ENCODE measurements around the gene WDFY2. TPM values are rescaled to one million over a fixed set of nuclear protein-coding genes. Genes with fewer than 3 reads are reported as not detected.

The WDFY2 gene
- total and polyA plus RNA-seq, 2 experiments from 2014 or later, result 11.4 to 24.0 TPM

DNA sequence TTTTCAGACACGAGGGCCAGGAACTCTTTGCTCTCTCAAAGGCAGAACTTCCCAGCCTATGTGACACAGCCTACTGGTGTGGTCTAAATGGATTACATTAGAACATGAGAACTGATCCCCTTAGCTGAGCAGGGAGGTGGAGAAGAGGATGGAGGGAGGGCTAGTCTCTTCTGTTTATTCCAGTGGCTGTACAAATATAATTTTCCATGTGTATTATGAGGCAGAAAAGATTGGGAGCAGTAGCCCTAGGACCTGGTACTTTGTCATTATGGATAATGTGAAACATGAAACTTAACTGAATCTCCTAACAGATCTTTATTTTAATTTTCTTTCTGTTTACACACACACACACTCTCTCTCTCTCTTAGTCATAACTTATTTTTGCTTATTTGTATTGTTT, 82.1 kb downstream of the WDFY2 start:
- TF ChIP-seq, protein P1, sequence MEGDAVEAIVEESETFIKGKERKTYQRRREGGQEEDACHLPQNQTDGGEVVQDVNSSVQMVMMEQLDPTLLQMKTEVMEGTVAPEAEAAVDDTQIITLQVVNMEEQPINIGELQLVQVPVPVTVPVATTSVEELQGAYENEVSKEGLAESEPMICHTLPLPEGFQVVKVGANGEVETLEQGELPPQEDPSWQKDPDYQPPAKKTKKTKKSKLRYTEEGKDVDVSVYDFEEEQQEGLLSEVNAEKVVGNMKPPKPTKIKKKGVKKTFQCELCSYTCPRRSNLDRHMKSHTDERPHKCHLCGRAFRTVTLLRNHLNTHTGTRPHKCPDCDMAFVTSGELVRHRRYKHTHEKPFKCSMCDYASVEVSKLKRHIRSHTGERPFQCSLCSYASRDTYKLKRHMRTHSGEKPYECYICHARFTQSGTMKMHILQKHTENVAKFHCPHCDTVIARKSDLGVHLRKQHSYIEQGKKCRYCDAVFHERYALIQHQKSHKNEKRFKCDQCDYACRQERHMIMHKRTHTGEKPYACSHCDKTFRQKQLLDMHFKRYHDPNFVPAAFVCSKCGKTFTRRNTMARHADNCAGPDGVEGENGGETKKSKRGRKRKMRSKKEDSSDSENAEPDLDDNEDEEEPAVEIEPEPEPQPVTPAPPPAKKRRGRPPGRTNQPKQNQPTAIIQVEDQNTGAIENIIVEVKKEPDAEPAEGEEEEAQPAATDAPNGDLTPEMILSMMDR (conservative IDR thresholded peaks at IDR 0.05; ENCODE audit: low read depth in 2 of 2), result no peak
- TF ChIP-seq, protein P2, sequence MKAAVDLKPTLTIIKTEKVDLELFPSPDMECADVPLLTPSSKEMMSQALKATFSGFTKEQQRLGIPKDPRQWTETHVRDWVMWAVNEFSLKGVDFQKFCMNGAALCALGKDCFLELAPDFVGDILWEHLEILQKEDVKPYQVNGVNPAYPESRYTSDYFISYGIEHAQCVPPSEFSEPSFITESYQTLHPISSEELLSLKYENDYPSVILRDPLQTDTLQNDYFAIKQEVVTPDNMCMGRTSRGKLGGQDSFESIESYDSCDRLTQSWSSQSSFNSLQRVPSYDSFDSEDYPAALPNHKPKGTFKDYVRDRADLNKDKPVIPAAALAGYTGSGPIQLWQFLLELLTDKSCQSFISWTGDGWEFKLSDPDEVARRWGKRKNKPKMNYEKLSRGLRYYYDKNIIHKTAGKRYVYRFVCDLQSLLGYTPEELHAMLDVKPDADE (IDR thresholded peaks at IDR 0.05), result no peak
- TF ChIP-seq ZNF114 (CRISPR knock-in tag; IDR thresholded peaks at IDR 0.05) (no peak), EZH2 (IDR thresholded peaks at IDR 0.05; ENCODE audit: low read depth, unreplicated experiment) (no peak)
- Histone ChIP-seq H3K36me3 (ENCODE audit: insufficient read depth) (no peaks in the 10 kb centered on the region), H3K27me3 (ENCODE audit: insufficient read depth) (no peaks in the 10 kb centered on the region), H2AFZ (no peak overlapping the region), H3K9me2 (ENCODE audit: insufficient read depth) (no peaks in the 10 kb centered on the region), H3F3A (replicated peaks; ENCODE audit: low read depth) (no peaks in the 10 kb centered on the region), H3K27ac (ENCODE audit: low read depth) (peak overlapping the region; percentile 20; the same call in 1 of the 2 replicates), H3K4me2 (no peak overlapping the region), H3K79me2 (replicated peaks; ENCODE audit: insufficient read depth) (peaks cover 80% of the 10 kb centered on the region), H3K4me1 (ENCODE audit: insufficient read depth) (peaks cover 12% of the 10 kb centered on the region), H4K20me1 (replicated peaks; ENCODE audit: insufficient read depth) (peaks cover 5% of the 10 kb centered on the region; the same call in 1 of the 2 replicates), H3K4me3 (no peak overlapping the region)
- Mint-ChIP-seq H3K36me3 (ENCODE audit: low read depth) (peaks cover 16% of the 10 kb centered on the region), H3K9me3 (peaks cover 1% of the 10 kb centered on the region; the same call in 2 of the 3 replicates), H3K4me1 (peaks cover 42% of the 10 kb centered on the region), H3K4me3 (no peak overlapping the region), H3K27ac (peak overlapping the region; percentile 45; the same call in 1 of the 2 replicates), H3K27me3 (ENCODE audit: insufficient read depth, low read depth, poor library complexity) (no peaks in the 10 kb centered on the region)
- DNase-seq (ENCODE audit: low spot score), result no peak
- ATAC-seq, result no peak

DNA sequence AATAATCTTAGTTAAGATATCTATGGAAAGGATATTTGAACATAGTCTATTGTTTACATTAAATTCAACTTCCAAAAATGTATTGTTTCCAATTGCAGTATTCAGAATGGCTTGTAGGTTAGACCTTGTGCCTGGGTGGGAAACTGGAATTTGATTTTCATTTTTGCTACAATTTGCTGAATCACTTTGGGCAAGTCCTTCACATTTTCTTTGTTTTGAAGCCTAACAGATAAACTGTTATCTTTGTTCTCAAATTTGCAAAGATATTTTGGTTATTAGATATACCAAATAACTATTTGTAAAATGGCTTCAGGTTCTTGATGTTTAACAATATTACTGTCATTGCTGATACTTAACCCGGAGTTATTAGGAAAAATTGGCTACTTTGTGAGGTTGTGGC, 82.6 kb downstream of the WDFY2 start:
- Mint-ChIP-seq H3K27me3 (ENCODE audit: insufficient read depth, low read depth, poor library complexity) (no peaks in the 10 kb centered on the region), H3K4me3 (no peak overlapping the region), H3K9me3 (peaks cover 3% of the 10 kb centered on the region; the same call in 2 of the 3 replicates), H3K36me3 (ENCODE audit: low read depth) (peaks cover 16% of the 10 kb centered on the region), H3K27ac (peak overlapping the region; percentile 45), H3K4me1 (peaks cover 42% of the 10 kb centered on the region)
- no peak overlapping the region for H2AFZ ChIP-seq
- no peak for ATAC-seq
- H3K4me2 ChIP-seq, result no peak overlapping the region
- no peak overlapping the region for H3K4me3 ChIP-seq
- peaks cover 5% of the 10 kb centered on the region; the same call in 1 of the 2 replicates for H4K20me1 ChIP-seq (replicated peaks; ENCODE audit: insufficient read depth)
- TF ChIP-seq EZH2 (IDR thresholded peaks at IDR 0.05; ENCODE audit: low read depth, unreplicated experiment) (no peak), STAT1 (IDR thresholded peaks at IDR 0.05; ENCODE audit: unreplicated experiment) (no peak), ZNF331 (CRISPR knock-in tag; IDR thresholded peaks at IDR 0.05; ENCODE audit: low read depth) (no peak)
- TF ChIP-seq, protein P3, sequence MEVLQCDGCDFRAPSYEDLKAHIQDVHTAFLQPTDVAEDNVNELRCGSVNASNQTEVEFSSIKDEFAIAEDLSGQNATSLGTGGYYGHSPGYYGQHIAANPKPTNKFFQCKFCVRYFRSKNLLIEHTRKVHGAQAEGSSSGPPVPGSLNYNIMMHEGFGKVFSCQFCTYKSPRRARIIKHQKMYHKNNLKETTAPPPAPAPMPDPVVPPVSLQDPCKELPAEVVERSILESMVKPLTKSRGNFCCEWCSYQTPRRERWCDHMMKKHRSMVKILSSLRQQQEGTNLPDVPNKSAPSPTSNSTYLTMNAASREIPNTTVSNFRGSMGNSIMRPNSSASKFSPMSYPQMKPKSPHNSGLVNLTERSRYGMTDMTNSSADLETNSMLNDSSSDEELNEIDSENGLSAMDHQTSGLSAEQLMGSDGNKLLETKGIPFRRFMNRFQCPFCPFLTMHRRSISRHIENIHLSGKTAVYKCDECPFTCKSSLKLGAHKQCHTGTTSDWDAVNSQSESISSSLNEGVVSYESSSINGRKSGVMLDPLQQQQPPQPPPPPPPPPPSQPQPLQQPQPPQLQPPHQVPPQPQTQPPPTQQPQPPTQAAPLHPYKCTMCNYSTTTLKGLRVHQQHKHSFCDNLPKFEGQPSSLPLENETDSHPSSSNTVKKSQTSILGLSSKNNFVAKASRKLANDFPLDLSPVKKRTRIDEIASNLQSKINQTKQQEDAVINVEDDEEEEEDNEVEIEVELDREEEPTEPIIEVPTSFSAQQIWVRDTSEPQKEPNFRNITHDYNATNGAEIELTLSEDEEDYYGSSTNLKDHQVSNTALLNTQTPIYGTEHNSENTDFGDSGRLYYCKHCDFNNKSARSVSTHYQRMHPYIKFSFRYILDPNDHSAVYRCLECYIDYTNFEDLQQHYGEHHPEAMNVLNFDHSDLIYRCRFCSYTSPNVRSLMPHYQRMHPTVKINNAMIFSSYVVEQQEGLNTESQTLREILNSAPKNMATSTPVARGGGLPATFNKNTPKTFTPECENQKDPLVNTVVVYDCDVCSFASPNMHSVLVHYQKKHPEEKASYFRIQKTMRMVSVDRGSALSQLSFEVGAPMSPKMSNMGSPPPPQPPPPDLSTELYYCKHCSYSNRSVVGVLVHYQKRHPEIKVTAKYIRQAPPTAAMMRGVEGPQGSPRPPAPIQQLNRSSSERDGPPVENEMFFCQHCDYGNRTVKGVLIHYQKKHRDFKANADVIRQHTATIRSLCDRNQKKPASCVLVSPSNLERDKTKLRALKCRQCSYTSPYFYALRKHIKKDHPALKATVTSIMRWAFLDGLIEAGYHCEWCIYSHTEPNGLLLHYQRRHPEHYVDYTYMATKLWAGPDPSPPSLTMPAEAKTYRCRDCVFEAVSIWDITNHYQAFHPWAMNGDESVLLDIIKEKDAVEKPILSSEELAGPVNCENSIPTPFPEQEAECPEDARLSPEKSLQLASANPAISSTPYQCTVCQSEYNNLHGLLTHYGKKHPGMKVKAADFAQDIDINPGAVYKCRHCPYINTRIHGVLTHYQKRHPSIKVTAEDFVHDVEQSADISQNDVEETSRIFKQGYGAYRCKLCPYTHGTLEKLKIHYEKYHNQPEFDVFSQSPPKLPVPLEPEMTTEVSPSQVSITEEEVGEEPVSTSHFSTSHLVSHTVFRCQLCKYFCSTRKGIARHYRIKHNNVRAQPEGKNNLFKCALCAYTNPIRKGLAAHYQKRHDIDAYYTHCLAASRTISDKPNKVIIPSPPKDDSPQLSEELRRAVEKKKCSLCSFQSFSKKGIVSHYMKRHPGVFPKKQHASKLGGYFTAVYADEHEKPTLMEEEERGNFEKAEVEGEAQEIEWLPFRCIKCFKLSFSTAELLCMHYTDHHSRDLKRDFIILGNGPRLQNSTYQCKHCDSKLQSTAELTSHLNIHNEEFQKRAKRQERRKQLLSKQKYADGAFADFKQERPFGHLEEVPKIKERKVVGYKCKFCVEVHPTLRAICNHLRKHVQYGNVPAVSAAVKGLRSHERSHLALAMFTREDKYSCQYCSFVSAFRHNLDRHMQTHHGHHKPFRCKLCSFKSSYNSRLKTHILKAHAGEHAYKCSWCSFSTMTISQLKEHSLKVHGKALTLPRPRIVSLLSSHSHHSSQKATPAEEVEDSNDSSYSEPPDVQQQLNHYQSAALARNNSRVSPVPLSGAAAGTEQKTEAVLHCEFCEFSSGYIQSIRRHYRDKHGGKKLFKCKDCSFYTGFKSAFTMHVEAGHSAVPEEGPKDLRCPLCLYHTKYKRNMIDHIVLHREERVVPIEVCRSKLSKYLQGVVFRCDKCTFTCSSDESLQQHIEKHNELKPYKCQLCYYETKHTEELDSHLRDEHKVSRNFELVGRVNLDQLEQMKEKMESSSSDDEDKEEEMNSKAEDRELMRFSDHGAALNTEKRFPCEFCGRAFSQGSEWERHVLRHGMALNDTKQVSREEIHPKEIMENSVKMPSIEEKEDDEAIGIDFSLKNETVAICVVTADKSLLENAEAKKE (CRISPR knock-in tag; IDR thresholded peaks at IDR 0.05), result no peak
- TF ChIP-seq, protein P1 (conservative IDR thresholded peaks at IDR 0.05; ENCODE audit: low read depth in 2 of 2), result no peak
- peaks cover 81% of the 10 kb centered on the region for H3K79me2 ChIP-seq (replicated peaks; ENCODE audit: insufficient read depth)
- DNase-seq (ENCODE audit: low spot score), result no peak
- H3K27ac ChIP-seq (ENCODE audit: low read depth), result peak overlapping the region; percentile 20; the same call in 1 of the 2 replicates
- no peaks in the 10 kb centered on the region for H3K27me3 ChIP-seq (ENCODE audit: insufficient read depth)
- peaks cover 13% of the 10 kb centered on the region for H3K4me1 ChIP-seq (ENCODE audit: insufficient read depth)
- H3K9me2 ChIP-seq (ENCODE audit: insufficient read depth), result no peaks in the 10 kb centered on the region
- no peaks in the 10 kb centered on the region for H3K36me3 ChIP-seq (ENCODE audit: insufficient read depth)
- no peaks in the 10 kb centered on the region for H3F3A ChIP-seq (replicated peaks; ENCODE audit: low read depth)
